Keratinocyte (primary cell): ENCODE measurements around the gene MAPK14.

ENCODE experiments used
- EZH2 ChIP-seq: IDR thresholded peaks from one replicate; pipeline ENCODE4 v1.6.1; 2012; ENCODE audit warnings: inconsistent platforms, mild to moderate bottlenecking, low read length, moderate library complexity
- TF ChIP-seq, protein P1 (sequence below), 3 experiments: IDR thresholded peaks in 1 of 3; conservative IDR thresholded peaks in 1 of 3; optimal IDR thresholded peaks in 1 of 3; 2 replicates in 2 of 3; 3 replicates in 1 of 3; pipeline versions ENCODE3 to v1.5.1; 2011; ENCODE audit warnings: low read length in 3 of 3, mild to moderate bottlenecking in 3 of 3, moderate library complexity in 2 of 3, control low read depth in 1 of 3, inconsistent platforms in 1 of 3; ENCODE audit not compliant: insufficient read depth in 2 of 3; ENCODE audit errors: extremely low read depth in 1 of 3

DNA sequence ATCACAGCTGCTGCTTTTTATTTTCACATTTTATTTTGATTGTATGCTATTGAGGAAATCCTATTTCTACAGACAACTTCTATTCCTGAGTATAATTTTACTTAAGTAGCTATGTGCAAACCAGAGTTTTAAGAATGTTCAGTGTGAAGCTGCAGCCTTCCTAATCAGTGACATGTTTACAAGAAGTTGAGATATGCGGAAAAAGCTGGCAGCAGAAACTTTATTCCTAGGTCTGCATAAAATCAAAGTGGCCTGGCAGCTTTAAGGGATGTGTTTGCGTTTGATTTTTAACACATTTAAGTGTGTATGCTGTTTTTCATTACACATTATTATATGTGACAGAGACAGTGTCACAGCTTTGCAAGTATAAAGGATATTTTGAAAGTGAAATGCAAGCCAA lies 26.3 kb downstream of the MAPK14 start:
- TF ChIP-seq, protein P1, sequence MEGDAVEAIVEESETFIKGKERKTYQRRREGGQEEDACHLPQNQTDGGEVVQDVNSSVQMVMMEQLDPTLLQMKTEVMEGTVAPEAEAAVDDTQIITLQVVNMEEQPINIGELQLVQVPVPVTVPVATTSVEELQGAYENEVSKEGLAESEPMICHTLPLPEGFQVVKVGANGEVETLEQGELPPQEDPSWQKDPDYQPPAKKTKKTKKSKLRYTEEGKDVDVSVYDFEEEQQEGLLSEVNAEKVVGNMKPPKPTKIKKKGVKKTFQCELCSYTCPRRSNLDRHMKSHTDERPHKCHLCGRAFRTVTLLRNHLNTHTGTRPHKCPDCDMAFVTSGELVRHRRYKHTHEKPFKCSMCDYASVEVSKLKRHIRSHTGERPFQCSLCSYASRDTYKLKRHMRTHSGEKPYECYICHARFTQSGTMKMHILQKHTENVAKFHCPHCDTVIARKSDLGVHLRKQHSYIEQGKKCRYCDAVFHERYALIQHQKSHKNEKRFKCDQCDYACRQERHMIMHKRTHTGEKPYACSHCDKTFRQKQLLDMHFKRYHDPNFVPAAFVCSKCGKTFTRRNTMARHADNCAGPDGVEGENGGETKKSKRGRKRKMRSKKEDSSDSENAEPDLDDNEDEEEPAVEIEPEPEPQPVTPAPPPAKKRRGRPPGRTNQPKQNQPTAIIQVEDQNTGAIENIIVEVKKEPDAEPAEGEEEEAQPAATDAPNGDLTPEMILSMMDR (optimal IDR thresholded peaks at IDR 0.05 in 1 of 3, IDR thresholded peaks at IDR 0.05 in 1 of 3, conservative IDR thresholded peaks at IDR 0.05 in 1 of 3; ENCODE audit: extremely low read depth in 1 of 3, insufficient read depth in 2 of 3, low read length in 3 of 3): no peak
- no peak for TF ChIP-seq EZH2
